ENCODE results near the gene VAV3. TPM values are rescaled to one million over a fixed set of nuclear protein-coding genes. Genes with fewer than 3 reads are reported as not detected.

VAV3 gene
- total RNA-seq, 2 experiments from 2014 or later: 5.5 to 5.6 TPM

GRCh38 chr1:107954126-107954525 is 10.9 kb downstream of the VAV3 start:
- TF ChIP-seq CTCF (IDR thresholded peaks at IDR 0.05): no peak
- ATAC-seq (ENCODE audit: poor library complexity): no peak
- Mint-ChIP-seq H3K36me3 (ENCODE audit: low read depth) (no peaks in the 10 kb centered on the region), H3K9me3 (no peaks in the 10 kb centered on the region), H3K27me3 (no peaks in the 10 kb centered on the region), H3K4me1 (ENCODE audit: low read depth) (peaks cover 30% of the 10 kb centered on the region), H3K27ac (no peak overlapping the region), H3K4me3 (no peak overlapping the region)
- no peak for DNase-seq
- H3K27ac ChIP-seq (ENCODE audit: low read depth in 1 of 2, low read length in 2 of 2): no peak overlapping the region
- intact Hi-C loops (cut with DNase I, micrococcal nuclease): no loop called here
- no peak overlapping the region for H3K4me3 ChIP-seq (ENCODE audit: low read length)
- POLR2A ChIA-PET: no interaction called here
- H3K27me3 ChIP-seq (ENCODE audit: control insufficient read depth in 1 of 2, insufficient read depth in 2 of 2, low read length in 2 of 2): no peaks in the 10 kb centered on the region
- no peaks in the 10 kb centered on the region for H3K4me1 ChIP-seq (ENCODE audit: insufficient read depth, low read length)
- CTCF ChIA-PET: no interaction called here
- H3K36me3 ChIP-seq (ENCODE audit: insufficient read depth, low read length): no peaks in the 10 kb centered on the region
- no peaks in the 10 kb centered on the region for H3K9me3 ChIP-seq (ENCODE audit: control insufficient read depth in 1 of 2, insufficient read depth in 1 of 2, low read length in 2 of 2)

GRCh38 chr1:107953556-107953955 is 11.4 kb downstream of the VAV3 start:
- no peaks in the 10 kb centered on the region for H3K36me3 ChIP-seq (ENCODE audit: insufficient read depth, low read length)
- no peak for TF ChIP-seq CTCF (IDR thresholded peaks at IDR 0.05)
- no peaks in the 10 kb centered on the region for H3K27me3 ChIP-seq (ENCODE audit: control insufficient read depth in 1 of 2, insufficient read depth in 2 of 2, low read length in 2 of 2)
- ChIA-PET POLR2A (no interaction called here), CTCF (no interaction called here)
- DNase-seq: no peak
- intact Hi-C loops (cut with DNase I, micrococcal nuclease): no loop called here
- Mint-ChIP-seq H3K4me3 (no peak overlapping the region), H3K27me3 (no peaks in the 10 kb centered on the region), H3K36me3 (ENCODE audit: low read depth) (no peaks in the 10 kb centered on the region), H3K27ac (no peak overlapping the region), H3K9me3 (no peaks in the 10 kb centered on the region), H3K4me1 (ENCODE audit: low read depth) (peaks cover 30% of the 10 kb centered on the region)
- H3K4me1 ChIP-seq (ENCODE audit: insufficient read depth, low read length): no peaks in the 10 kb centered on the region
- no peak overlapping the region for H3K27ac ChIP-seq (ENCODE audit: low read depth in 1 of 2, low read length in 2 of 2)
- H3K9me3 ChIP-seq (ENCODE audit: control insufficient read depth in 1 of 2, insufficient read depth in 1 of 2, low read length in 2 of 2): no peaks in the 10 kb centered on the region
- H3K4me3 ChIP-seq (ENCODE audit: low read length): no peak overlapping the region
- no peak for ATAC-seq (ENCODE audit: poor library complexity)

GRCh38 chr1:107952989-107953388 is 12.0 kb downstream of the VAV3 start:
- Histone ChIP-seq H3K9me3 (ENCODE audit: control insufficient read depth in 1 of 2, insufficient read depth in 1 of 2, low read length in 2 of 2) (no peaks in the 10 kb centered on the region), H3K27ac (ENCODE audit: low read depth in 1 of 2, low read length in 2 of 2) (no peak overlapping the region), H3K27me3 (ENCODE audit: control insufficient read depth in 1 of 2, insufficient read depth in 2 of 2, low read length in 2 of 2) (no peaks in the 10 kb centered on the region), H3K4me1 (ENCODE audit: insufficient read depth, low read length) (no peaks in the 10 kb centered on the region), H3K4me3 (ENCODE audit: low read length) (no peak overlapping the region), H3K36me3 (ENCODE audit: insufficient read depth, low read length) (no peaks in the 10 kb centered on the region)
- H3K4me3 Mint-ChIP-seq: no peak overlapping the region
- H3K27me3 Mint-ChIP-seq: no peaks in the 10 kb centered on the region
- CTCF ChIA-PET: no interaction called here
- H3K36me3 Mint-ChIP-seq (ENCODE audit: low read depth): no peaks in the 10 kb centered on the region
- H3K27ac Mint-ChIP-seq: no peak overlapping the region
- H3K9me3 Mint-ChIP-seq: no peaks in the 10 kb centered on the region
- peaks cover 30% of the 10 kb centered on the region for H3K4me1 Mint-ChIP-seq (ENCODE audit: low read depth)
- intact Hi-C loops (cut with DNase I, micrococcal nuclease): no loop called here
- ATAC-seq (ENCODE audit: poor library complexity) (no peak), DNase-seq (no peak)
- no peak for TF ChIP-seq CTCF (IDR thresholded peaks at IDR 0.05)
- POLR2A ChIA-PET: no interaction called here

All from CD4-positive, alpha-beta T cell (primary cell).